HEK293 (cell line): Measurements from ENCODE around the gene PROM2.

Experiments
- CTCF ChIA-PET: fragments of 350-600 bp; formaldehyde crosslinking; extraction: SDS; loops from one replicate; lab custom pipeline; 2021; ENCODE audit warnings: antibody characterized with exemption; lab: Yijun Ruan, JAX
- POLR2A ChIA-PET: fragments of 300-600 bp; formaldehyde crosslinking; extraction: SDS; loops from one replicate; lab custom pipeline; 2020; ENCODE audit warnings: antibody characterized with exemption, inconsistent platforms; lab: Yijun Ruan, JAX
- H3K27ac ChIP-seq: fragments of 200-500 bp; sonication (Bioruptor generic); 2 replicates; pipeline ENCODE4 v1.5.1; 2014; ENCODE audit warnings: low read depth, low read length, control low read depth, inconsistent platforms; ENCODE audit errors: extremely low read depth
- H3K36me3 ChIP-seq, 2 experiments: fragments of 200-500 bp in 1 of 2; sonication (Bioruptor generic) in 1 of 2; 1 replicate in 1 of 2; 2 replicates in 1 of 2; pipeline ENCODE4 v1.5.1; 2014 to 2017; ENCODE audit warnings: inconsistent platforms in 2 of 2, low read length in 2 of 2; ENCODE audit not compliant: control insufficient read depth in 2 of 2, insufficient read depth in 1 of 2
- H3K4me1 ChIP-seq: fragments of 200-500 bp; sonication (Bioruptor generic); 2 replicates; pipeline ENCODE4 v1.5.1; 2014; ENCODE audit warnings: mild to moderate bottlenecking, low read length, inconsistent platforms; ENCODE audit not compliant: control insufficient read depth, insufficient read depth
- H3K4me3 ChIP-seq: 2 replicates; pipeline ENCODE4 v1.5.1; 2011; ENCODE audit warnings: low read depth, mild to moderate bottlenecking, control low read depth, low read length, moderate library complexity
- H3K9me3 ChIP-seq: fragments of 200-500 bp; sonication (Bioruptor generic); 2 replicates; pipeline ENCODE4 v1.5.1; 2014; ENCODE audit warnings: low read depth, low read length, inconsistent platforms; ENCODE audit not compliant: control insufficient read depth, insufficient read depth
- EGR2 ChIP-seq: fragments of 450-650 bp; formaldehyde crosslinking; IDR thresholded peaks from 2 replicates; pipeline ENCODE4 v1.5.1; 2016; ENCODE audit warnings: low read depth, missing biosample characterization, missing genetic modification characterization
- MYNN ChIP-seq: fragments of 450-650 bp; formaldehyde crosslinking; IDR thresholded peaks from 2 replicates; pipeline ENCODE4 v1.5.1; 2016; ENCODE audit warnings: missing biosample characterization, missing genetic modification characterization, borderline replicate concordance
- ZFP69B ChIP-seq: fragments of 450-650 bp; formaldehyde crosslinking; IDR thresholded peaks from 2 replicates; pipeline ENCODE4 v1.5.1; 2016; ENCODE audit warnings: missing biosample characterization, missing genetic modification characterization
- ZNF114 ChIP-seq: fragments of 450-650 bp; formaldehyde crosslinking; IDR thresholded peaks from 2 replicates; pipeline ENCODE4 v1.5.0; 2017; ENCODE audit warnings: missing biosample characterization, missing genetic modification characterization
- ZNF148 ChIP-seq: fragments of 450-650 bp; formaldehyde crosslinking; IDR thresholded peaks from 2 replicates; pipeline ENCODE4 v1.5.0; 2017; ENCODE audit warnings: missing biosample characterization, missing genetic modification characterization, borderline replicate concordance
- ZNF214 ChIP-seq: fragments of 450-650 bp; formaldehyde crosslinking; IDR thresholded peaks from 2 replicates; pipeline ENCODE4 v1.5.1; 2017; ENCODE audit warnings: missing biosample characterization, mild to moderate bottlenecking, missing genetic modification characterization, borderline replicate concordance
- ZNF239 ChIP-seq: fragments of 450-650 bp; formaldehyde crosslinking; IDR thresholded peaks from 2 replicates; pipeline ENCODE4 v1.5.1; 2016; ENCODE audit warnings: missing biosample characterization, missing genetic modification characterization
- ZNF266 ChIP-seq: fragments of 450-650 bp; formaldehyde crosslinking; IDR thresholded peaks from 2 replicates; pipeline ENCODE4 v1.5.1; 2016; ENCODE audit warnings: missing biosample characterization, missing genetic modification characterization, low read depth
- ZNF350 ChIP-seq: fragments of 450-650 bp; formaldehyde crosslinking; IDR thresholded peaks from 2 replicates; pipeline ENCODE4 v1.5.0; 2017; ENCODE audit warnings: missing biosample characterization, mild to moderate bottlenecking, missing genetic modification characterization
- ZNF501 ChIP-seq: fragments of 450-650 bp; formaldehyde crosslinking; IDR thresholded peaks from 2 replicates; pipeline ENCODE4 v1.5.1; 2016; ENCODE audit warnings: missing biosample characterization, missing genetic modification characterization
- ZNF518A ChIP-seq: fragments of 450-650 bp; formaldehyde crosslinking; conservative IDR thresholded peaks from 2 replicates; pipeline ENCODE4 v1.5.1; 2016; ENCODE audit warnings: low read depth, missing biosample characterization, missing genetic modification characterization
- ZNF530 ChIP-seq: fragments of 450-650 bp; formaldehyde crosslinking; IDR thresholded peaks from 2 replicates; pipeline ENCODE4 v1.5.1; 2016; ENCODE audit warnings: low read depth, missing biosample characterization, missing genetic modification characterization
- ZNF626 ChIP-seq: fragments of 450-650 bp; sonication (Bioruptor Pico); formaldehyde crosslinking; IDR thresholded peaks from 2 replicates; pipeline ENCODE4 v1.5.1; 2018; ENCODE audit warnings: missing biosample characterization, missing genetic modification characterization, inconsistent platforms
- ZNF654 ChIP-seq: fragments of 450-650 bp; formaldehyde crosslinking; IDR thresholded peaks from 2 replicates; pipeline ENCODE4 v1.5.1; 2016; ENCODE audit warnings: low read depth, missing biosample characterization, missing genetic modification characterization
- ZSCAN16 ChIP-seq: fragments of 450-650 bp; formaldehyde crosslinking; IDR thresholded peaks from 2 replicates; pipeline ENCODE4 v1.5.1; 2016; ENCODE audit warnings: missing biosample characterization, missing genetic modification characterization
- ZSCAN23 ChIP-seq: fragments of 450-650 bp; formaldehyde crosslinking; IDR thresholded peaks from 2 replicates; pipeline ENCODE4 v1.5.1; 2016; ENCODE audit warnings: missing biosample characterization, missing genetic modification characterization
- TF ChIP-seq, protein P1 (sequence below): fragments of 450-650 bp; formaldehyde crosslinking; IDR thresholded peaks from 2 replicates; pipeline ENCODE4 v1.5.1; 2016; ENCODE audit warnings: missing biosample characterization, missing genetic modification characterization

The PROM2 gene

GRCh38 chr2:95305380-95306061 lies 31.3 kb downstream of the PROM2 start:
- H3K9me3 ChIP-seq, result no peaks in the 10 kb centered on the region
- CTCF ChIA-PET, result interaction anchor here (0.8 to 1.3 kb wide), 2 partner anchors 40 to 74 kb away, joined by 3 to 4 read pairs; no protein-coding TSS in a partner anchor
- TF ChIP-seq ZNF626 (tag by site-specific recombination), result no peak
- TF ChIP-seq ZNF266 (tag by site-specific recombination), result no peak
- TF ChIP-seq, protein P1, sequence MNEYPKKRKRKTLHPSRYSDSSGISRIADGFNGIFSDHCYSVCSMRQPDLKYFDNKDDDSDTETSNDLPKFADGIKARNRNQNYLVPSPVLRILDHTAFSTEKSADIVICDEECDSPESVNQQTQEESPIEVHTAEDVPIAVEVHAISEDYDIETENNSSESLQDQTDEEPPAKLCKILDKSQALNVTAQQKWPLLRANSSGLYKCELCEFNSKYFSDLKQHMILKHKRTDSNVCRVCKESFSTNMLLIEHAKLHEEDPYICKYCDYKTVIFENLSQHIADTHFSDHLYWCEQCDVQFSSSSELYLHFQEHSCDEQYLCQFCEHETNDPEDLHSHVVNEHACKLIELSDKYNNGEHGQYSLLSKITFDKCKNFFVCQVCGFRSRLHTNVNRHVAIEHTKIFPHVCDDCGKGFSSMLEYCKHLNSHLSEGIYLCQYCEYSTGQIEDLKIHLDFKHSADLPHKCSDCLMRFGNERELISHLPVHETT (tag by site-specific recombination), result no peak
- no peak for TF ChIP-seq ZNF214 (tag by site-specific recombination)
- no peak for TF ChIP-seq EGR2 (tag by site-specific recombination)
- TF ChIP-seq ZSCAN23 (tag by site-specific recombination), result no peak
- no peak for TF ChIP-seq ZNF530 (tag by site-specific recombination)
- no peak for TF ChIP-seq ZNF654 (tag by site-specific recombination)
- TF ChIP-seq ZNF501 (tag by site-specific recombination), result no peak
- no peak for TF ChIP-seq ZNF148
- no peak for TF ChIP-seq ZNF518A (tag by site-specific recombination)
- TF ChIP-seq ZNF239 (tag by site-specific recombination), result no peak
- TF ChIP-seq, all 188 proteins: peak for 0
- Histone ChIP-seq H3K27ac (no peak overlapping the region), H3K36me3 (no peaks in the 10 kb centered on the region), H3K4me1 (no peaks in the 10 kb centered on the region), H3K4me3 (no peak overlapping the region)
- POLR2A ChIA-PET, result no interaction called here

DNA sequence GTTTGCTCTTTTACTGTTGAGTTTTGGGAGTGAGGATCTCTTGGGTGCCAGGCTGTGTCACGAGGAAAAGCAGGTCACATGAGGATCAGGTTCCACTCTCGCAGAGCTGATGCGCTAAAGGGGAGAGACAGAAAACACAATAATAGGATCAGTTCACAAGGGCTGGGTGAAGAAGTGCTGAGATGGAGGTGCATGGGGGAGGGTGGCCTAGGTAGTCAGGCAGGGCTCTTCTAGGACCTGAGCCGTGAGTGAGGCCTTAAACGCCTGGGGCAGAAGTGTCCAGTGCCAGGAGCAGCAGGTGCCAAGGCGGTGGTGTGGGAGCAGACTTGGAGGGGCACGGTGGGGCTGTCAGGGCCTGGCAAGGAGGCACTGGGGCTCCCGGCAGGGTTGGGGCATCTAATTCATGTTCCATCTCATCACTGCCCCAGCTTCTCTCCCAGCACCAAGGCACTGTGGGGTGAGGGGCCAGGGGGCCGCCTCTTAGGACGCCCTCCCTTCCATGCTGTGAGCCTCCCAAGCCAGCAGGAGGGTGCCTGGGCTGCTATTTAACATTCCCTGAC lies 32.2 kb downstream of the PROM2 start:
- H3K4me3 ChIP-seq, result no peak overlapping the region
- no peak for TF ChIP-seq MYNN (tag by site-specific recombination)
- TF ChIP-seq ZNF350 (tag by site-specific recombination), result no peak
- TF ChIP-seq ZSCAN23 (tag by site-specific recombination), result no peak
- TF ChIP-seq ZFP69B (tag by site-specific recombination), result no peak
- no peak for TF ChIP-seq ZSCAN16 (tag by site-specific recombination)
- no peak for TF ChIP-seq ZNF114
- ChIA-PET CTCF (no interaction called here), POLR2A (no interaction called here)
- no peaks in the 10 kb centered on the region for H3K4me1 ChIP-seq
- H3K36me3 ChIP-seq, result no peaks in the 10 kb centered on the region
- H3K27ac ChIP-seq, result no peak overlapping the region
- H3K9me3 ChIP-seq, result no peaks in the 10 kb centered on the region
